Glomerular visceral epithelial cell (primary cell): Measurements from ENCODE around the gene MESD.

ENCODE experiments used
- DNase-seq: peaks from one replicate; pipeline ENCODE4 v3.0.0-alpha.2; 2016; ENCODE audit errors: extremely low spot score

Gene MESD

DNA sequence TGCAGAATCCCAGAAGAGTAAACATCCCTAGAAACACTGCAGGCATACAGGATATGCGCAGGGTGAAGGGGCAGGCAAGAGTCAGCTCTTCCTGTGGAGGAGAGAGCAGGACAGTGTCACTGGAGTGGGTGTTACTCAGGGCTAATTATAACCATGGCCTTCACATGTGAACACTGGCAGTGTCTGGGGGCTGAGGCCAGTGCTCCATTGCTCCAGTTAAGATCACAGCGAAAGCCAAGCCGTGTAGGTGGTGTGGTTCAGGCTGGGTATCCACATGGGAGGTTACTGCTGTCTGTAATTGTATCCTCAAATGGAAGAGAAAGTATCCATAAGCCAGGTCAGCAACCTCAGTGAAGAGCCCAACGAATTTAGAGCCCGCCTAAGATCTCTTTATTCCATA is 84.6 kb downstream of the MESD start:
- no peak for DNase-seq

GRCh38 chr15:80902298-80902801 is 87.3 kb downstream of the MESD start:
- DNase-seq: no peak

- peak; percentile 13 for DNase-seq
Observed at GRCh38 chr15:80898040-80898439, 91.6 kb downstream of the MESD start.
